Liver (tissue), 9 donors: ENCODE data around the gene RAB6D. TPM values are rescaled to one million over a fixed set of nuclear protein-coding genes. Genes with fewer than 3 reads are reported as not detected.
"Not testable (repeated sequence)": the region's sequence is repeated elsewhere in the genome, so short reads cannot be mapped to it uniquely, and the experiment has no call there.

Source experiments
- DNase-seq: peaks from one replicate; pipeline ENCODE4 v3.0.0-alpha.2; 2017; ENCODE audit warnings: low spot score
- H3K27ac ChIP-seq, 2 donors: one replicate each; pipeline ENCODE4 v1.7.0; 2013; ENCODE audit warnings: inconsistent platforms in 2 of 2, low read length in 2 of 2, control low read depth in 1 of 2, low read depth in 1 of 2, mild to moderate bottlenecking in 1 of 2
- H3K27me3 ChIP-seq, 4 donors: one replicate each; pipeline versions ENCODE4 v1.6.1 to v1.7.0; 2013; ENCODE audit warnings: low read length in 3 of 4, inconsistent platforms in 1 of 4, mild to moderate bottlenecking in 1 of 4, moderate library complexity in 1 of 4; ENCODE audit not compliant: control insufficient read depth in 4 of 4, insufficient read depth in 4 of 4
- H3K36me3 ChIP-seq, 4 donors: one replicate each; pipeline versions ENCODE4 v1.6.1 to v1.7.0; 2013; ENCODE audit warnings: low read length in 3 of 4, mild to moderate bottlenecking in 3 of 4, low read depth in 1 of 4, moderate library complexity in 1 of 4; ENCODE audit not compliant: control insufficient read depth in 4 of 4, insufficient read depth in 3 of 4
- H3K4me1 ChIP-seq, 4 donors: one replicate each; pipeline versions ENCODE4 v1.6.1 to v1.7.0; 2013; ENCODE audit warnings: low read length in 3 of 4, mild to moderate bottlenecking in 3 of 4, moderate library complexity in 1 of 4; ENCODE audit not compliant: control insufficient read depth in 4 of 4, insufficient read depth in 4 of 4
- H3K4me3 ChIP-seq, 3 donors: one replicate each; pipeline versions ENCODE4 v1.6.1 to v1.7.0; 2013; ENCODE audit warnings: low read length in 3 of 3, control low read depth in 1 of 3, low read depth in 1 of 3, mild to moderate bottlenecking in 1 of 3
- H3K9ac ChIP-seq, 2 donors: one replicate each; pipeline ENCODE4 v1.7.0; 2013; ENCODE audit warnings: low read length in 2 of 2, mild to moderate bottlenecking in 2 of 2, moderate library complexity in 2 of 2, control low read depth in 1 of 2, low read depth in 1 of 2
- H3K9me3 ChIP-seq, 4 donors: one replicate each; pipeline versions ENCODE4 v1.6.1 to v1.7.0; 2013; ENCODE audit warnings: low read length in 3 of 4; ENCODE audit not compliant: control insufficient read depth in 4 of 4
- WGBS: extraction: QIAGEN DNeasy Blood & Tissue Kit; methylation state at CpG from one replicate; pipeline ENCODE4 v1.1.7; 2013; 5-methylcytosine and 5-hydroxymethylcytosine counted together
- polyA plus RNA-seq, 2 donors: library from polyadenylated mRNA; stranded (reverse) in 1 of 2; unstranded in 1 of 2; fragments of 200-250 nt in 1 of 2; fragments of >200 nt in 1 of 2; fragmentation: Nextera tagmentation in 1 of 2; extraction: Ambion mirVana in 1 of 2; gene quantifications; one replicate each; pipeline versions ENCODE4 v1.2.1 to v1.2.3, GENCODE V29; 2013 to 2015
- total RNA-seq, 2 donors: library from RNA; depleted of rRNA; stranded (reverse); fragments of >200 nt; gene quantifications; one replicate each; pipeline ENCODE4 v1.2.3, GENCODE V29; 2014
- donor health status: healthy.
- donor health status: healthy.
- donor health status: healthy.
- donor health status: healthy.
- donor health status: healthy.

The RAB6D gene
- total and polyA plus RNA-seq, 4 donors: 0.02 to 0.08 TPM; not detected in 2

DNA sequence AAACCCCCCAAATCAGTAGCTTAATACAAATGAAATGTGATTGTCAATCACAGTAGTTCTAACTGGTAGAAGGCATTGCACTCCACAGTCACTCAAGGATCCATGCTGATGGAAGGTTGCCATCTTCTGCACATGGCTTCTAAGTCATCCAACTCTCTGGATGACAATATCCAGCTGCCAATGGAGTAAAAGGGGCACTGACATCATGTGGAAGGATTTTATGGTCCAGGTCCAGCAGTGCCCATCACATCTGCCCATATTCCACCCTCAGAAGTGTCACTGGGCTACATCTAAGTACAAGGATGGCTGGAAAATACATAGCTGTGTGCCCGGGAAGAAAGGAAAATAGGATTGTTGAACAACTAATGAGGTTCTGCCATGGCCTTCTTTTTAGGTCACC, 42.6 kb downstream of the RAB6D start:
- H3K4me1 ChIP-seq, H3K9me3 ChIP-seq, H3K27me3 ChIP-seq, DNase-seq, H3K9ac ChIP-seq, H3K27ac ChIP-seq, H3K4me3 ChIP-seq, H3K36me3 ChIP-seq: not testable (repeated sequence)
- WGBS: 86% methylated on average over 1 of the region's 1 CpG

- not testable (repeated sequence) for DNase-seq, H3K36me3 ChIP-seq, H3K27ac ChIP-seq, H3K4me1 ChIP-seq, H3K4me3 ChIP-seq, H3K9ac ChIP-seq, H3K27me3 ChIP-seq, H3K9me3 ChIP-seq
- 77% methylated on average over 2 of the region's 2 CpGs for WGBS
Measured at GRCh38 chr2:131311001-131311400, 53.0 kb downstream of the RAB6D start.

Other genes starting within 250 kb of the RAB6D start
- not detected for gene POTEE, start 154.6 kb downstream of the RAB6D start, total RNA-seq
- under 1 TPM in 1 of 2 donors, not detected in 1; 0.07 TPM for gene POTEE, start 154.6 kb downstream of the RAB6D start, polyA plus RNA-seq
- gene TUBA3D, start 112.0 kb upstream of the RAB6D start, total RNA-seq: under 1 TPM; 0.08 to 0.14 TPM
- gene TUBA3D, start 112.0 kb upstream of the RAB6D start, polyA plus RNA-seq: under 1 TPM; 0.13 to 0.15 TPM
- gene MZT2A, start 128.2 kb upstream of the RAB6D start, total RNA-seq: 10 to 100 TPM; 17.6 to 56.4 TPM
- 10 to 100 TPM; 49.6 to 74.2 TPM for gene MZT2A, start 128.2 kb upstream of the RAB6D start, polyA plus RNA-seq
- gene CCDC74A, start 163.7 kb upstream of the RAB6D start, total RNA-seq: 1 to 10 TPM in 1 of 2 donors, under 1 TPM in 1; 0.42 to 1.1 TPM
- gene CCDC74A, start 163.7 kb upstream of the RAB6D start, polyA plus RNA-seq: under 1 TPM; 0.37 to 0.51 TPM